ENCODE results near the gene MCEMP1. TPM values are rescaled to one million over a fixed set of nuclear protein-coding genes. Genes with fewer than 3 reads are reported as not detected.

MCEMP1 gene
- total RNA-seq, 1 donor from 2014 or later = not detected

GRCh38 chr19:7680606-7681339, 3.9 kb downstream of the MCEMP1 start, which contains the start of gene TRAPPC5:
Gene TRAPPC5 (plus strand): TSS chr19:7680833. CDS start chr19:7682254, 1,421 bp downstream.
- Histone ChIP-seq H3K4me1 (ENCODE audit: control insufficient read depth in 3 of 3, insufficient read depth in 3 of 3, low read length in 3 of 3) (peaks cover 15 to 29% (median 20%) of the 10 kb centered on the region in 3 donors), H3K4me3 (ENCODE audit: low read length in 3 of 3) (peak within 1 kb of the TSS; percentile 75 to 88 (median 88)), H3K27me3 (ENCODE audit: control insufficient read depth in 3 of 3, insufficient read depth in 3 of 3, low read length in 3 of 3) (peaks cover 8 to 27% (median 14%) of the 10 kb centered on the region in 3 donors), H3K27ac (ENCODE audit: low read depth, low read length) (peak within 1 kb of the TSS; percentile 84), H3K9me3 (ENCODE audit: control insufficient read depth in 3 of 3, low read length in 3 of 3) (no peaks in the 10 kb centered on the region), H3K9ac (ENCODE audit: low read depth in 1 of 3, low read length in 3 of 3) (peak within 1 kb of the TSS; percentile 89 to 97 (median 94)), H3K36me3 (ENCODE audit: control insufficient read depth in 3 of 3, insufficient read depth in 3 of 3, low read length in 3 of 3) (peaks cover 7 to 13% (median 10%) of the 10 kb centered on the region in 3 donors)

- peak overlapping the region; percentile 75 to 88 (median 88) for H3K4me3 ChIP-seq (ENCODE audit: low read length in 3 of 3)
- peaks cover 7 to 13% (median 10%) of the 10 kb centered on the region in 3 donors for H3K36me3 ChIP-seq (ENCODE audit: control insufficient read depth in 3 of 3, insufficient read depth in 3 of 3, low read length in 3 of 3)
- H3K9me3 ChIP-seq (ENCODE audit: control insufficient read depth in 3 of 3, low read length in 3 of 3) = no peaks in the 10 kb centered on the region
- H3K9ac ChIP-seq (ENCODE audit: low read depth in 1 of 3, low read length in 3 of 3) = peak overlapping the region; percentile 89 to 97 (median 94)
- H3K4me1 ChIP-seq (ENCODE audit: control insufficient read depth in 3 of 3, insufficient read depth in 3 of 3, low read length in 3 of 3) = peaks cover 15 to 29% (median 20%) of the 10 kb centered on the region in 3 donors
- H3K27me3 ChIP-seq (ENCODE audit: control insufficient read depth in 3 of 3, insufficient read depth in 3 of 3, low read length in 3 of 3) = peaks cover 6 to 22% (median 11%) of the 10 kb centered on the region in 3 donors
- H3K27ac ChIP-seq (ENCODE audit: low read depth, low read length) = peak overlapping the region; percentile 84
These were observed 4.7 kb downstream of the MCEMP1 start for GRCh38 chr19:7681340-7682174.

- Histone ChIP-seq H3K4me1 (ENCODE audit: control insufficient read depth in 3 of 3, insufficient read depth in 3 of 3, low read length in 3 of 3) (peaks cover 15 to 29% (median 20%) of the 10 kb centered on the region in 3 donors), H3K27ac (ENCODE audit: low read depth, low read length) (no peak overlapping the region), H3K9me3 (ENCODE audit: control insufficient read depth in 3 of 3, low read length in 3 of 3) (no peaks in the 10 kb centered on the region), H3K27me3 (ENCODE audit: control insufficient read depth in 3 of 3, insufficient read depth in 3 of 3, low read length in 3 of 3) (peaks cover 6 to 18% (median 7%) of the 10 kb centered on the region in 3 donors), H3K9ac (ENCODE audit: low read depth in 1 of 3, low read length in 3 of 3) (peak overlapping the region; percentile 89 to 97 (median 94)), H3K4me3 (ENCODE audit: low read length in 3 of 3) (peak overlapping the region; percentile 75 to 88 (median 88)), H3K36me3 (ENCODE audit: control insufficient read depth in 3 of 3, insufficient read depth in 3 of 3, low read length in 3 of 3) (peaks cover 7 to 13% (median 10%) of the 10 kb centered on the region in 3 donors)
These were observed 5.4 kb downstream of the MCEMP1 start for GRCh38 chr19:7682175-7682855.

GRCh38 chr19:7685546-7686445, 8.9 kb downstream of the MCEMP1 start:
- no peak overlapping the region for H3K27ac ChIP-seq (ENCODE audit: low read depth, low read length)
- H3K27me3 ChIP-seq (ENCODE audit: control insufficient read depth in 3 of 3, insufficient read depth in 3 of 3, low read length in 3 of 3) = peaks cover 5 to 18% (median 10%) of the 10 kb centered on the region in 3 donors
- peaks cover 7 to 13% (median 10%) of the 10 kb centered on the region in 3 donors for H3K36me3 ChIP-seq (ENCODE audit: control insufficient read depth in 3 of 3, insufficient read depth in 3 of 3, low read length in 3 of 3)
- peaks cover 9 to 13% (median 10%) of the 10 kb centered on the region in 3 donors for H3K4me1 ChIP-seq (ENCODE audit: control insufficient read depth in 3 of 3, insufficient read depth in 3 of 3, low read length in 3 of 3)
- no peak overlapping the region for H3K4me3 ChIP-seq (ENCODE audit: low read length in 3 of 3)
- no peak overlapping the region for H3K9ac ChIP-seq (ENCODE audit: low read depth in 1 of 3, low read length in 3 of 3)
- no peaks in the 10 kb centered on the region for H3K9me3 ChIP-seq (ENCODE audit: control insufficient read depth in 3 of 3, low read length in 3 of 3)

- H3K9me3 ChIP-seq (ENCODE audit: control insufficient read depth in 3 of 3, low read length in 3 of 3) = no peaks in the 10 kb centered on the region
- peaks cover 7 to 12% (median 9%) of the 10 kb centered on the region in 3 donors for H3K36me3 ChIP-seq (ENCODE audit: control insufficient read depth in 3 of 3, insufficient read depth in 3 of 3, low read length in 3 of 3)
- no peak overlapping the region for H3K4me3 ChIP-seq (ENCODE audit: low read length in 3 of 3)
- no peak overlapping the region for H3K27ac ChIP-seq (ENCODE audit: low read depth, low read length)
- H3K9ac ChIP-seq (ENCODE audit: low read depth in 1 of 3, low read length in 3 of 3) = no peak overlapping the region
- peaks cover 0 to 4% (median under 1%) of the 10 kb centered on the region in 3 donors for H3K4me1 ChIP-seq (ENCODE audit: control insufficient read depth in 3 of 3, insufficient read depth in 3 of 3, low read length in 3 of 3)
- peaks cover 12 to 20% (median 19%) of the 10 kb centered on the region in 3 donors for H3K27me3 ChIP-seq (ENCODE audit: control insufficient read depth in 3 of 3, insufficient read depth in 3 of 3, low read length in 3 of 3)
These were observed 10.3 kb downstream of the MCEMP1 start for GRCh38 chr19:7687177-7687576.

- Histone ChIP-seq H3K9me3 (ENCODE audit: control insufficient read depth in 3 of 3, low read length in 3 of 3) (no peaks in the 10 kb centered on the region), H3K27ac (ENCODE audit: low read depth, low read length) (no peak overlapping the region), H3K4me1 (ENCODE audit: control insufficient read depth in 3 of 3, insufficient read depth in 3 of 3, low read length in 3 of 3) (no peaks in the 10 kb centered on the region)
These were observed 12.3 kb downstream of the MCEMP1 start for GRCh38 chr19:7689165-7689564.

GRCh38 chr19:7690779-7691258, 13.9 kb downstream of the MCEMP1 start:
- no peak overlapping the region for H3K9ac ChIP-seq (ENCODE audit: low read depth in 1 of 3, low read length in 3 of 3)
- no peak overlapping the region for H3K4me3 ChIP-seq (ENCODE audit: low read length in 3 of 3)
- H3K27me3 ChIP-seq (ENCODE audit: control insufficient read depth in 3 of 3, insufficient read depth in 3 of 3, low read length in 3 of 3) = peaks cover 16 to 38% (median 20%) of the 10 kb centered on the region in 3 donors
- H3K27ac ChIP-seq (ENCODE audit: low read depth, low read length) = no peak overlapping the region
- no peaks in the 10 kb centered on the region for H3K4me1 ChIP-seq (ENCODE audit: control insufficient read depth in 3 of 3, insufficient read depth in 3 of 3, low read length in 3 of 3)
- H3K9me3 ChIP-seq (ENCODE audit: control insufficient read depth in 3 of 3, low read length in 3 of 3) = no peaks in the 10 kb centered on the region
- H3K36me3 ChIP-seq (ENCODE audit: control insufficient read depth in 3 of 3, insufficient read depth in 3 of 3, low read length in 3 of 3) = no peaks in the 10 kb centered on the region

More at GRCh38 chr19:7689165-7689564, 12.3 kb downstream of the MCEMP1 start:
- H3K27me3 ChIP-seq (ENCODE audit: control insufficient read depth in 3 of 3, insufficient read depth in 3 of 3, low read length in 3 of 3) = peaks cover 12 to 25% (median 20%) of the 10 kb centered on the region in 3 donors
- H3K36me3 ChIP-seq (ENCODE audit: control insufficient read depth in 3 of 3, insufficient read depth in 3 of 3, low read length in 3 of 3) = no peaks in the 10 kb centered on the region
- H3K9ac ChIP-seq (ENCODE audit: low read depth in 1 of 3, low read length in 3 of 3) = no peak overlapping the region
- no peak overlapping the region for H3K4me3 ChIP-seq (ENCODE audit: low read length in 3 of 3)

GRCh38 chr19:7691497-7691896, 14.6 kb downstream of the MCEMP1 start:
- Histone ChIP-seq H3K9ac (ENCODE audit: low read depth in 1 of 3, low read length in 3 of 3) (no peak overlapping the region), H3K27me3 (ENCODE audit: control insufficient read depth in 3 of 3, insufficient read depth in 3 of 3, low read length in 3 of 3) (peaks cover 16 to 38% (median 21%) of the 10 kb centered on the region in 3 donors), H3K4me1 (ENCODE audit: control insufficient read depth in 3 of 3, insufficient read depth in 3 of 3, low read length in 3 of 3) (no peaks in the 10 kb centered on the region)

More at GRCh38 chr19:7691497-7691896, 14.6 kb downstream of the MCEMP1 start:
- no peaks in the 10 kb centered on the region for H3K36me3 ChIP-seq (ENCODE audit: control insufficient read depth in 3 of 3, insufficient read depth in 3 of 3, low read length in 3 of 3)
- no peak overlapping the region for H3K4me3 ChIP-seq (ENCODE audit: low read length in 3 of 3)
- no peaks in the 10 kb centered on the region for H3K9me3 ChIP-seq (ENCODE audit: control insufficient read depth in 3 of 3, low read length in 3 of 3)
- no peak overlapping the region for H3K27ac ChIP-seq (ENCODE audit: low read depth, low read length)
